ELF-1 (cell line): ENCODE measurements around the gene PRKAG2.

Experiments used
- DNase-seq: peaks from one replicate; pipeline ENCODE4 v3.0.0-alpha.2; 2016; ENCODE audit warnings: low read depth, low spot score

Gene PRKAG2

GRCh38 chr7:151866028-151866427 is 10.9 kb downstream of the PRKAG2 start:
- DNase-seq: no peak

- DNase-seq: no peak
Observed at GRCh38 chr7:151865070-151865670, 11.7 kb downstream of the PRKAG2 start.

- no peak for DNase-seq
Observed at GRCh38 chr7:151864561-151864960, 12.4 kb downstream of the PRKAG2 start.

- DNase-seq: no peak
Observed at GRCh38 chr7:151864081-151864480, 12.8 kb downstream of the PRKAG2 start.

- DNase-seq: peak; percentile 56
Observed at GRCh38 chr7:151863386-151864079, 13.4 kb downstream of the PRKAG2 start.

- DNase-seq: no peak
Observed at GRCh38 chr7:151862606-151863381, 14.1 kb downstream of the PRKAG2 start.

- no peak for DNase-seq
Observed at GRCh38 chr7:151861881-151862280, 15.0 kb downstream of the PRKAG2 start.

GRCh38 chr7:151860771-151861170 is 16.1 kb downstream of the PRKAG2 start:
- no peak for DNase-seq

GRCh38 chr7:151859948-151860685 is 16.8 kb downstream of the PRKAG2 start:
- no peak for DNase-seq

GRCh38 chr7:151859111-151859947 is 17.6 kb downstream of the PRKAG2 start:
- DNase-seq: no peak

GRCh38 chr7:151858456-151858855 is 18.5 kb downstream of the PRKAG2 start:
- DNase-seq: no peak

- DNase-seq: no peak
Observed at GRCh38 chr7:151857866-151858450, 19.0 kb downstream of the PRKAG2 start.

GRCh38 chr7:151857412-151857811 is 19.5 kb downstream of the PRKAG2 start:
- no peak for DNase-seq

- DNase-seq: no peak
Observed at GRCh38 chr7:151856516-151856915, 20.4 kb downstream of the PRKAG2 start.

GRCh38 chr7:151856098-151856497 is 20.8 kb downstream of the PRKAG2 start:
- DNase-seq: no peak

GRCh38 chr7:151854720-151855071 is 22.2 kb downstream of the PRKAG2 start:
- DNase-seq: no peak

GRCh38 chr7:151853896-151854719 is 22.8 kb downstream of the PRKAG2 start:
- peak; percentile 89 for DNase-seq

- DNase-seq: no peak
Observed at GRCh38 chr7:151852486-151853396, 24.2 kb downstream of the PRKAG2 start.

GRCh38 chr7:151851782-151852181 is 25.1 kb downstream of the PRKAG2 start:
- no peak for DNase-seq
